ENCODE measurements around the gene PARP8.
"Not testable (repeated sequence)": the region's sequence is repeated elsewhere in the genome, so short reads cannot be mapped to it uniquely, and the experiment has no call there.

The PARP8 gene

GRCh38 chr5:50667023-50667652, 701 bp downstream of the PARP8 start:
- no peak for DNase-seq (ENCODE audit: low read depth)
- peak overlapping the region; percentile 71 for H3K4me3 ChIP-seq (ENCODE audit: low read depth, low read length)
- no peak for TF ChIP-seq CTCF (IDR thresholded peaks at IDR 0.05; ENCODE audit: control insufficient read depth, extremely low read depth, insufficient read depth)

DNA sequence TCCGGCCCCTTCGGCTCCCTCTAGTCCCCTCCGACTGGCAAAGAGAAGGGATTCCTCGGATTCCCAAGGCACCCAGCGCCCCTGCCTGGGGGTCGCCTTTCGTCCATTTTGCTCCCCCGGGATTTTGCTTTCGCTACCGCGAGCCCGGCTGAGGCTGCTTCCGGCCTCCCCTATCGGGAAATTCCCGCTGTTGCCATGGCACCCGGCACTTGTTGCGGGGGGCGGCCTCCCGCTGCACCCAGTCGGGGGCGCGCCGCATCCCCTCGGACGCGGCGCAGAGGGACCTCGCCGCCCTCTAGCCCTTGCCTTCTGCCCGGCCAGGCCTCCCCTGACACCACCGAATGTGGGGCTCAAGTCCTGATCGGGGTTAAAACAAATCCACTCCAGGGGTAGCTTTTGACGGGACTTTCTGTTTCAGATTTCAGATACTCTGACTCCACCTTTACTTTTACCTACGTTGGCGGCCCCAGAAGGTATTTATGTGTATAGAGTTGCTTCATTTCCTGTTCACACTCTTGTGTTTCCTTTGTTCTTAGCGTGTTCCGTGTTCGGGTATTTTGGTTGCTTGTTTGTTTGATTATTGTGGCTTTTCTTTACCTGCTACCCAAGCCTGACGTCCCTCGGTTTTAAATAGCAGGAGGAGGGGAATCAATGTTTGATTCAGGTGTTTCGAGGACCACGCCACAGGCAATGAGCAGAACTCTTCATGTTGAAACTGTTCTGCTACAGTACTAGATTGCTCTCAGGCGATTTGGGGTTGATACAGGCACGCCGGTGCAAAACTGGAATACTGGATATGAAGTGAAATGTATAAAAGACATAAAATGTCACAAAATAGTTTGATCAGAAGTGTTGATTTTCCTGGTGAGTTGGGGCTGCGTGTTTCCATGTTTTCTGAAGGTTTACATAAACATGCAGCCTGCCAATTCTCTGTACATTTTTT, 1.5 kb downstream of the PARP8 start:
- no peak for DNase-seq (ENCODE audit: low read depth)
- no peak for TF ChIP-seq CTCF (IDR thresholded peaks at IDR 0.05; ENCODE audit: control insufficient read depth, extremely low read depth, insufficient read depth)
- peak overlapping the region; percentile 71 for H3K4me3 ChIP-seq (ENCODE audit: low read depth, low read length)

DNA sequence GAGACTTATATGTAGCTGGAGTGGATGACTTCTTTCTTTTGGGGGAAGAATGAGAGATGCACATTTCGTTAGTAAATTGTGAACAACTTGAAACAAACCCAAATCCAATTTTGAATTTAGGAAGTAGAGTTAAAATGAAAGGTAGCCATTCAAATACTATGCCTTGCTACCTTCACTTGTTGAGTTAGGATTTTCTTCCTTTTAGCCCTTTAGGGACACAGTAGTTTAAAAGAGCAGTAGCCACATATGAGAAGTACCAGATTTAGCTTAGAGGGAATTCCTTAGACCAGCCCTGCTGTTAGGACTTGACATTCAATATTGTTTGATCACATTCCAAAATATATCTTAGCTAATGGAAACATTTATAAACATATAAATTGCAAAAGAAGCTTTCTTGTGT, 2.2 kb downstream of the PARP8 start:
- DNase-seq (ENCODE audit: low read depth); H3K4me3 ChIP-seq (ENCODE audit: low read depth, low read length): not testable (repeated sequence)

- DNase-seq (ENCODE audit: low read depth): no peak
- TF ChIP-seq CTCF (IDR thresholded peaks at IDR 0.05; ENCODE audit: control insufficient read depth, extremely low read depth, insufficient read depth): no peak
- H3K4me3 ChIP-seq (ENCODE audit: low read depth, low read length): no peak overlapping the region
These were observed 6.2 kb downstream of the PARP8 start for GRCh38 chr5:50672663-50673062.

- DNase-seq (ENCODE audit: low read depth); H3K4me3 ChIP-seq (ENCODE audit: low read depth, low read length): not testable (repeated sequence)
These were observed 7.0 kb downstream of the PARP8 start for GRCh38 chr5:50673444-50673843.

DNA sequence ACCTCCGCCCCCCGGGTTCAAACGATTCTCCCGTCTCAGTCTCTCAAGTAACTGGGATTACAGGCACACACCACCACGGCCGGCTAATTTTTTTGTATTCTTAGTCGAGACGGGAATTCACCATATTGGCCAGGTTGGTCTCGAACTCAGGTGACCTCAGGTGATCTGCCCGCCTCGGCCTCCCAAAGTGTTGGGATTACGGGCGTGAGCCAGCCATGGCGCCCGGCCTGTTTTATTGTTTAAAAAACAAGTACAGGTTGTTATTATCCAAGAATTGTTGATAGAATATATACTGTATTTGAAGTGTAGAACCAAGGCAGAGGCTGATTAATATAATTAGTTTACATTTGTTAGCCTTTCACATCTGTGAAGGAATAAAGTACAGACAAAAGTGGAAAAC, 8.9 kb downstream of the PARP8 start:
- H3K4me3 ChIP-seq (ENCODE audit: low read depth, low read length): no peak overlapping the region
- no peak for TF ChIP-seq CTCF (IDR thresholded peaks at IDR 0.05; ENCODE audit: control insufficient read depth, extremely low read depth, insufficient read depth)
- no peak for DNase-seq (ENCODE audit: low read depth)

DNA sequence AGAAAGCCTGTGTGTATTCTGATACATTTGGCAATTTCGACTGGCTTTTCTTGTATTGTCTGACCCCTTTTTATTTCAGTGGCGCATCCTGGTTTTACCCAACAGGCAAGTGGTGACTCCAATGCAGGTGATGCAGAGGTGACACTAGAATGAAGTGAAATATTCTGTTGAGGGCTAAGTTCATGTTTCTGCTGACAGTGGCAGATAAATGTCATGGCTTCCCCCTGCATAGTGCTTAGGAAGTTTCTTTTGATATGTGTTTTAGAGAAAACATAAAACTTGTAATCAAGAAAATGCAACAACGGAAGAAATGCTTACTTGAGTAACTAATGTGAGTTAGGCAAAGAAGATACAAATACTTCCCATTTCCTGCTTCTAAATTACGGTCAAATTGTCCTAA, 13.1 kb downstream of the PARP8 start:
- not testable (repeated sequence) for DNase-seq (ENCODE audit: low read depth); H3K4me3 ChIP-seq (ENCODE audit: low read depth, low read length)

- DNase-seq (ENCODE audit: low read depth): no peak
- H3K4me3 ChIP-seq (ENCODE audit: low read depth, low read length): no peak overlapping the region
- no peak for TF ChIP-seq CTCF (IDR thresholded peaks at IDR 0.05; ENCODE audit: control insufficient read depth, extremely low read depth, insufficient read depth)
These were observed 18.3 kb downstream of the PARP8 start for GRCh38 chr5:50684721-50685120.

All from LNCaP clone FGC (cell line).